GM12875 (cell line): ENCODE results near the gene TEX101.
"Not testable (repeated sequence)": the region's sequence is repeated elsewhere in the genome, so short reads cannot be mapped to it uniquely, and the experiment has no call there.

Source experiments
- H3K4me3 ChIP-seq: one replicate; pipeline ENCODE4 v1.5.1; 2011; ENCODE audit warnings: low read depth, low read length, control low read depth
- CTCF ChIP-seq: IDR thresholded peaks from 2 replicates; pipeline ENCODE4 v1.5.1; 2011; ENCODE audit warnings: low read depth, mild to moderate bottlenecking, control low read depth, inconsistent platforms, low read length, moderate library complexity, borderline replicate concordance; ENCODE audit not compliant: insufficient read depth

The TEX101 gene

GRCh38 chr19:43414554-43414953, at the start of gene TEX101:
Gene TEX101 (plus strand): TSS chr19:43414890. CDS start chr19:43415920, 1,030 bp downstream.
- no peak within 1 kb of the TSS for H3K4me3 ChIP-seq

GRCh38 chr19:43365677-43366076, 49.0 kb upstream of the TEX101 start:
- not testable (repeated sequence) for H3K4me3 ChIP-seq

More at GRCh38 chr19:43414554-43414953, at the start of gene TEX101:
- TF ChIP-seq CTCF = no peak

- H3K4me3 ChIP-seq = no peak overlapping the region
- no peak for TF ChIP-seq CTCF
These were observed 46.9 kb upstream of the TEX101 start for GRCh38 chr19:43367822-43368221.

- not testable (repeated sequence) for H3K4me3 ChIP-seq
These were observed 45.8 kb upstream of the TEX101 start for GRCh38 chr19:43368897-43369296.

- TF ChIP-seq CTCF = no peak
- H3K4me3 ChIP-seq = no peak overlapping the region
These were observed 42.8 kb upstream of the TEX101 start for GRCh38 chr19:43371909-43372308.

GRCh38 chr19:43372462-43372861, 42.2 kb upstream of the TEX101 start:
- no peak overlapping the region for H3K4me3 ChIP-seq

GRCh38 chr19:43377624-43378023, 37.1 kb upstream of the TEX101 start:
- not testable (repeated sequence) for H3K4me3 ChIP-seq

More at GRCh38 chr19:43372462-43372861, 42.2 kb upstream of the TEX101 start:
- no peak for TF ChIP-seq CTCF

- TF ChIP-seq CTCF = no peak
- no peak overlapping the region for H3K4me3 ChIP-seq
These were observed 34.7 kb upstream of the TEX101 start for GRCh38 chr19:43380008-43380407.

- TF ChIP-seq CTCF = no peak
- H3K4me3 ChIP-seq = no peak overlapping the region
These were observed 33.8 kb upstream of the TEX101 start for GRCh38 chr19:43380771-43381386.

- H3K4me3 ChIP-seq = not testable (repeated sequence)
These were observed 32.0 kb upstream of the TEX101 start for GRCh38 chr19:43382586-43383216.

- not testable (repeated sequence) for H3K4me3 ChIP-seq
These were observed 31.4 kb upstream of the TEX101 start for GRCh38 chr19:43383254-43383653.

- H3K4me3 ChIP-seq = not testable (repeated sequence)
These were observed 30.9 kb upstream of the TEX101 start for GRCh38 chr19:43383759-43384158.
